GM12891 (cell line): ENCODE results near the gene DCDC1.

Source experiments
- DNase-seq: peaks from one replicate; pipeline ENCODE4 v3.0.0; 2011; ENCODE audit warnings: low spot score; ENCODE audit not compliant: insufficient read length
- FAIRE-seq: peaks from 2 replicates; lab custom pipeline; 2011; peaks lifted over from hg19 to GRCh38; lab: Jason Lieb, UNC
- PAX5 ChIP-seq: IDR thresholded peaks from 2 replicates; pipeline ENCODE4 v1.6.1; 2011; ENCODE audit warnings: low read length, moderate library complexity, mild to moderate bottlenecking; ENCODE audit not compliant: insufficient read depth, severe bottlenecking
- POLR2A ChIP-seq: IDR thresholded peaks from 2 replicates; pipeline ENCODE4 v1.6.1; 2011; ENCODE audit warnings: low read depth, low read length, control low read depth
- POLR2AphosphoS5 ChIP-seq: IDR thresholded peaks from 2 replicates; pipeline ENCODE4 v1.6.1; 2011; ENCODE audit warnings: low read depth, low read length, control low read depth
- POU2F2 ChIP-seq: IDR thresholded peaks from 2 replicates; pipeline ENCODE4 v1.6.1; 2011; ENCODE audit warnings: low read depth, mild to moderate bottlenecking, control low read depth, low read length, moderate library complexity
- SPI1 ChIP-seq: IDR thresholded peaks from 2 replicates; pipeline ENCODE4 v1.6.1; 2011; ENCODE audit warnings: low read depth, low read length, control low read depth
- TAF1 ChIP-seq: IDR thresholded peaks from 2 replicates; pipeline ENCODE4 v1.6.1; 2011; ENCODE audit warnings: low read depth, low read length, control low read depth

Gene DCDC1

DNA sequence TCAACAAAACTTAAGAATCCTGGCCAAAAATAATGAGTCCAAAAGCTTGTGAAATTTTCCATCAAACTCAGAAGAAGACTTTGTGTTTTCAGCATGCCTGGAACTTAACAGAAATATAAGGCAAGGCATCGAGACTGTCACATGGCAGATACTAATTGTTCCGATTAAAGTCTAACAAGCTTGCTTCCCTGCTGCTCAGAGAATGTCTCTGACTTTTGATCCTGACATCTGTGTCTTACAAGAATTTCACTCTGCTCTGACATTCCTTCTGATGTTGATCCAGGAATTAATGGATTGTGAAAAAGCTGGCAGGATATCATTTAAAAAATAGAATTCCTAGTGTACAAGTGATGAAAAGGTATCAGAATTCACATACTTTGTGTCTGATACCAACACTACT, 170.2 kb downstream of the DCDC1 start:
- TF ChIP-seq POU2F2 (no peak), TAF1 (no peak), PAX5 (no peak), POLR2AphosphoS5 (no peak), POLR2A (no peak), SPI1 (no peak)
- DNase-seq (no peak), FAIRE-seq (no peak)

DNA sequence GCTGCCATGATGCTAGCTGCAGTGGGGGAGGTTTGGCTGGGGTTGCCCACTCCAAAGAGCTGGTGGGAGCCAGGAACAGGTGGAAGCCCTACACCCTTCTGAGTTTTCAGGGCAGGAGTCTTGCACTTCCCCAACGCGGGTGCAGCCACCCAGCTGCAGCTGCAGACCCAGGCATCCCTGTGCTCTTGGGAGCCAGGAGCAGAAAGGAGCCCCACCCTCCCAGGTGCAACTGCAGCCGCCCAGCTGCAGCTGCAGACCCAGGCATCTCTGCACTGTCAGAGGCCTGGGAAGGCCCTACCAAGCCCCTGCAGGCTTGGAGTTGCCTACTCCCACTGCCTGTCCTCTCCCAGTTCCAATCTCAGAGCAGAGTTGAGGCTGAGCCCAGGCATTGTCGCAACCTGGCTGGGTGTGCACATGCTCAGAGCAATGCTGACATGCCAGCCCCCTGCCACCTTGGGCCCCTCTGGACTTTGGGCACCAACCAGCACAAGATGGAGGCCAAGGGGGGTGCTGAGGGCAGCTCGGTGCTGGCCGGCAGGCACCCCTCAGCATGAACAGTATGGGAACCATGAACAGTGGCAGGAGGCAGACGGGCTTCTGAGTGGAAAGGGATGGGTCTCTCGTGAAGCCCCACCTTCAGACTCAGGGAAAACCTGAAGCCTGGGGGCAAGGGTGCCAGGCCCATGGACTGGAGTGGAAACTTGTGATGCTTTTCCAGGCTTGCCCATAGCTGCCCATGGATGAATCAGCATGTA, 195.4 kb downstream of the DCDC1 start:
- no peak for DNase-seq
- no peak for TF ChIP-seq TAF1
- TF ChIP-seq POLR2AphosphoS5, result no peak
- no peak for TF ChIP-seq SPI1
- no peak for FAIRE-seq

DNA sequence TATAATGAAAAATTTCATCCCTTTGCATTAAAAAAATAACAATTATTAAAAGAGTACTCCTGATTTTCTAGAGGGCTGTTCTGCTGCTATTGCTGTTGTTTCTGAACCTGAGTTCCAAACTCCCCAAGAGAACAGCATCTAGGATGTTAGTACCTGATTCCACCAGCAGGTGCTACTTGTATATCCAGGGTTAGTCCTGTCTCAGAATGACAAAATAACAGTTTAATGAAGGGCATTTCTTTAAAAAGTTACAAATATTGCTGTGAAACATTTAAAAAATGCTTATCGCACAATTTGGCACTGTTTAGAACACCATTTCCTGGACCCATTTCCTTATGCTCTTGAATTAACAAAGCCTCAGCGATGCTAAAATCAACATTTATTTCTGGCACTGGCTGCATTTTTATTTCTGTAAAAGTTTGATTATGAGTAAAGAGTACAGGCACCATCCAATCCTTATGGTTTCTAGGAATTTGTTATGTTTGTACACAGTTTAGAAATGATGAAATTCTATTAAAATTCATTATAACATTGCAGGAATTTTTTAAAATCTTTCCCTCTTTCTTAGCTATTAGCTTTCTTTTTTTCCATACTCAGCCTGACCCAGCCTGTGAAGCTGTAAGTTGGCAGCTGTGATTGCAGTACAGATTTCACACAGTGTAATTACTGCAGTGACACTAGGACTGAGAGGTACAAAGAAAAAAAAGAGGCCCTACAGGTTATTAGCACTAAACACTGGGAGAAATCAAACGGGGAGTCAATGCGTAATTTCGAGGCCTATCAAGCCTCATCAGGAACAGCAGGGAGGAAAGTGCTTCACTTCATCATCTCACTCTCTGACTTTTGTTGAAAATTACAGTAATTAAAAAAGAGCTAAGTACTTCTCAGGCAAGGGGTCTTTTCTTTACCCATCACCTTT, 208.8 kb downstream of the DCDC1 start:
- no peak for DNase-seq
- no peak for FAIRE-seq

GRCh38 chr11:31150841-31151240, 218.7 kb downstream of the DCDC1 start:
- TF ChIP-seq TAF1 (no peak), POLR2A (no peak), POLR2AphosphoS5 (no peak), POU2F2 (no peak), PAX5 (no peak), SPI1 (no peak)
- no peak for DNase-seq
- FAIRE-seq, result no peak

More for the DNA sequence above, 208.8 kb downstream of the DCDC1 start:
- TF ChIP-seq SPI1 (no peak), TAF1 (no peak), POLR2AphosphoS5 (no peak), POU2F2 (no peak), PAX5 (no peak), POLR2A (no peak)

DNA sequence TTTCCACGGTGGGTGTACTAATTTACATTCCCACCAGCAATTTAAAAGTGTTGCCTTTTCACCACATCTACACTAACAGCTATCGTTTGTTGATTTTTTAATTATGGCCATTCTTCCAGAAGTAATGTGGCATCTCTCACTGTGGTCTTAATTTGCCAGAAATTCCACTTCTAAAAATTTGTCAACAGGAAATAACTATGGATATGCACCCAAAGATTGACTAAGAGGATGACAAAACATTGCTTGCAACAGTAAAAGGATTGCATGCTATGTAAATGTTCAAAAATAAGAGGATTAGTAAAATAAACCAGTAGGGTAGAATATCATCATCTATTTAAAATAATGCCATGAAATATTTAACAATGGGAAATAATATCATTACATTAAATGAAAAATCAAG, 219.5 kb downstream of the DCDC1 start:
- FAIRE-seq, result no peak
- TF ChIP-seq POLR2A, result no peak
- no peak for TF ChIP-seq PAX5
- no peak for TF ChIP-seq POU2F2
- TF ChIP-seq TAF1, result no peak
- no peak for TF ChIP-seq POLR2AphosphoS5
- TF ChIP-seq SPI1, result no peak
- DNase-seq, result no peak

DNA sequence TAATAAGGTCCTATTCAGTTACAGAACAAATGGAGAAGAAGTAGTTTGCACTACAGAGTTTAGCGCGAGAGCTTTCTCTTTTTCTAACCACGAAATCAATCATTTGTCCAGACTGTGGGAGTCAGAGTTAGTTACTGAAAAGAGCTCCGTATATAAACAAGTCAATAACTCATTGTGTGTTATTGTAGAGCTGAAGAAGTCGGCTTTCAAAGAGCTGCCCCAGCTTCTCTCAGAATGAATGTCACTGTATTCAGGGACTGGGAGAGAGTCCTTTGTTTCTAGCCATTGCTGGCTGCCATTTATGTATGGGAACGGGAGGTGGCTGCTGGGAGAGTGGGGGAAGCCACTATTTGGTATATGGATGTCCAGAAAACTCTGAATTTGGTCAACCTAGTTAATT, 227.8 kb downstream of the DCDC1 start:
- DNase-seq, result no peak
- no peak for TF ChIP-seq SPI1
- no peak for FAIRE-seq

DNA sequence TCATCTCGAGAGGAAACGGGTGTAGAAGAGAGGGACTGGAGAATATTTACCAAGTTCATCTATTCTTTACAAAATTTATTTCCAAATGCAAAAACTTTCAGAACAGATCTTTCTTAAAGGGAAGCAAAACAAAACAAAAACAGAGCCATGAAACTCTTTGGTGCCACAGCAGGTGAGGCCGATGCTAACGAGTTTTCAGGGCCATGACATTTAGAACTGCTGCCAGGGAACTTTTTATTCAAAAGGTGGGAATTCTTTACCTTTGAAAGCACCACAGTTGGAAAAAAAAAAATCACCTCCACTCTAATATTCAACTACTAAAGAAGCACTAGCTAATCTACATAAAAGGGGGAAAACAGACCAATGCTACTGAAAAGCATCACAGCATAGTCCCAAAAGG, 230.1 kb downstream of the DCDC1 start:
- FAIRE-seq, result no peak
- TF ChIP-seq SPI1 (no peak), POLR2A (no peak), PAX5 (no peak), TAF1 (no peak), POU2F2 (no peak), POLR2AphosphoS5 (no peak)
- DNase-seq, result no peak

DNA sequence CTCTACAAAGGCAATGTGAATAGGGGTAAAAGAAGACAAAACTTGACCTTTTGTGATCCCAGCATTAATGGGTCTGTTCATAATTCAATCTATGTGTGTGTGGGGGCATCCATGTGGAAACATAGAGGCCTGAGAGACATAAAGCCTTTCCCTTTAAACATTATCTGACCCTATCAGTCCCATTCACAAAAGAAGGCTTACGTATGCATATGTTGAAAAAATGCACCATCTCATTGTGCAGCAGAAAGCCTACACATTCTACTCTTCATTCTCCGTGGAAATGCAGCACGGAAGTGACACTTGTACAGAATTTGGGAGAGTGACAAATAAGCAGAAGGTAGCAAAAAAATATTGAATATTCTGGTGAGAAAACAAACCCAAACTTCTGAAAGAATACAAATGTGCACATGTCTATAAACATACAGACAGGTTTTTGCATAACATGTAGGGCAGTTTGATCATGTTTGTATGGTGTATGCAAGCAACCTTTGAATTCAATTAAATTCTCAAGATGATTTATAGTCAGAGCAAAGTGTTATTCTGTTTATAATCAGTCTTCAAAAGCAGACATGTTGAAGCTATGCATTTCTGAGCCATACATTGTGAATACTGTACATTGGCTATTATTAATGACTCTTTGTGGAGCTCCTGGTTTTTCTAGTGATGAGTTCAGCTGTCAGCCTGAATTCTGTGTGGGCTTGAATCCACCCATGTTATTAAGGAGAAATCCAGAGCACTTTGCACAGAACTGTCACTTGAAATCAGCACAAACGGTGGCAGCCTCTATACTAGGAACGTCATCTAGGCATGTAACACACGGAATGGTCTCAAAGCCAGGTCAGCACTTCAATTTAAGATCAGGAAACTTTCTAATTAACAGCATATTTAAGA, 236.8 kb downstream of the DCDC1 start:
- FAIRE-seq (no peak), DNase-seq (no peak)
- TF ChIP-seq TAF1 (no peak), POLR2A (no peak), POLR2AphosphoS5 (no peak), PAX5 (no peak), SPI1 (no peak), POU2F2 (no peak)

DNA sequence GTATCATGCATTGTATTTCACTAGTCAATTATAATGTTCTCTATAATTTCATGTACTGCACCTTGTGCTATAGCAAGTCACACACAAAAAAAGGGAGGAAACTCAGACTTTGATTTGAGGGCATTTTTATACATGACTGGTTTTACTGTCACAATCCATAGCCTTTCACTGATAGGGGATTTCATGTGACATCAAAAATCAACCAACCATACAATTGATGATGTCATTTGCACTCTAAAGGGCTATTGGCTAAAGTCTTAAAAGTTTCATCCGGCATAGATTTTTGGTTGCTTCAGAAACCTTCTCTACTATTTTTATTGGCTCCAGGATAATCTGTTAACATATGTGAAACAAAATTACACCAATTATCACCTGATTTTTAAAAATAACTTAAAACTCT, 237.8 kb downstream of the DCDC1 start:
- TF ChIP-seq POLR2AphosphoS5 (no peak), PAX5 (no peak), TAF1 (no peak), POU2F2 (no peak), SPI1 (no peak), POLR2A (no peak)
- FAIRE-seq, result no peak
- no peak for DNase-seq
